Peyer's patch (tissue), 4 donors: Measurements from ENCODE around the gene DOCK2.

Experiments used
- CTCF ChIP-seq, 6 experiments: fragments of 450-650 bp in 4 of 6; fragments of 200-600 bp in 2 of 6; sonication (generic) in 1 of 6; IDR thresholded peaks; one replicate each; pipeline ENCODE4 v1.5.1; 2017 to 2019; ENCODE audit warnings: antibody characterized with exemption in 6 of 6, mild to moderate bottlenecking in 3 of 6, moderate library complexity in 1 of 6
- POLR2A ChIP-seq, 2 donors: fragments of 450-650 bp; IDR thresholded peaks; one replicate each; pipeline ENCODE4 v1.5.1; 2017; ENCODE audit warnings: antibody characterized with exemption in 2 of 2, mild to moderate bottlenecking in 2 of 2, moderate library complexity in 2 of 2

- TF ChIP-seq POLR2A (IDR thresholded peaks at IDR 0.05) (no peak), CTCF (IDR thresholded peaks at IDR 0.05) (no peak)
Measured at GRCh38 chr5:170053896-170054295, 416.8 kb downstream of the DOCK2 start.
